NK-92 (cell line): ENCODE results near the gene TRIM34.
"Not testable (repeated sequence)": the region's sequence is repeated elsewhere in the genome, so short reads cannot be mapped to it uniquely, and the experiment has no call there.

Source experiments
- DNase-seq: peaks from one replicate; lab custom pipeline; 2025; ENCODE audit not compliant: unreplicated experiment; lab: John Stamatoyannopoulos, UW

The TRIM34 gene

DNA sequence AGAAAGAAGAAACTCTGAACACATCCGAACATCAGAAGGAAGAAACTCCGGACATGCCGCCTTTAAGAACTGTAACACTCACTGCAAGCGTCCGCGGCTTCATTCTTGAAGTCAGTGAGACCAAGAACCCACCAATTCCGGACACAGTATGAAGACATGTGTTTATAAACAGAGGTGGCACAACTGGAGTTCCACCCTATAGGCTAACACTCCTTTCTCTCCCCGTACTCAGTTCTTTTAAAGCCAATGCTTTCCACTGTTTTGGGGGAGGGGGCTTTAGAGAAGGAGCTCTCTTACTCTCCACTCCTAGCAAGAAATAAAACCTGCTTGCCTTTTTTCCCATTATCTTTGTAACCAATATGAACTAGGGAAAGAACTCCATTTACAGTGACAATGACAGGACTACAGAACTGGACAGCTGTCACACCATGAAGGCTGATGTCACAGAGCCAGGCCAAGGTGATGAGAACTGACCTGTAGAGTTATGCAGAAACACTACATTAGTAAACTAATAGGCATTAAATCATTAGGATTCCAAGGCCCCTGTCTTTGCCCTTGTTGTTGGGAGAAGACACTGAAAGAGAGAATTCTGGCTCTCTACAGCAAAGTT lies 59.3 kb downstream of the TRIM34 start:
- no peak for DNase-seq

DNA sequence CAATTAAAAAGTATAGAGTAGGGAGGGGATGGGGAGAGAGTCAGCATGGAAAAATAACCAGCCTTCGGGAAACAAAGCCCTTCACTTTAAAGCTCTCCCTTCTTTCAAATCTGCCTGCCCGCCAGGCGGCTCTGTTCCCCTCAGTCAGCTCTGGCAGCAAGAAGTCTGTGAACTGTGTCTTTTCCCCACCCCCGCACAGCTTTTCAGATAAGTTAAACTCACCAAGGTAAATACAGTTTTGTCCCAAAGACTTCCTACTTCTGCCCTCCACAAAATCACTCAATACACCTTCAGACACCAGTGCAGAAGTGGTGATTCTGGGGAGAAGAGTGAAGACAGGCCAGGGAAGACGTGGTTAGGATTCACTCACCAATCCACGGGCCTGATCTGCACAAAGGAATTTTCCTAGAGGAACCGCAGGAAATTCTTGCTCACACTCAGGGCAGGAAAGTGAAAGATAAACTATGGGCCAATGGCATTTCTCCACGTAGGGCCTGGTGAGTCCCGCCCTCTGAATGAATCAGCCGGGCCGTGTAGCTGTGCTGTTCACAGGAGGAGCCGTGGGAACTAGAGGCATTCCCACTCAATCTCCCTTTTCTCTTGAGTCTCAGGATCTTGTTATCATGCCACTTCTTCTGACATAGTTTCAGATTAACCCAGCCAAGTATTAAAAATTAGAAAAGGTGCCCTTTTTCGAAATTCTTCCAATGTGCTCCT lies 60.0 kb downstream of the TRIM34 start, which contains the start of gene TRIM5:
TRIM5 (minus strand) TSS at position 429 of the 717 bp plus-strand sequence. CDS start 4,897 bp downstream, outside the sequence.
- DNase-seq, result no peak

DNA sequence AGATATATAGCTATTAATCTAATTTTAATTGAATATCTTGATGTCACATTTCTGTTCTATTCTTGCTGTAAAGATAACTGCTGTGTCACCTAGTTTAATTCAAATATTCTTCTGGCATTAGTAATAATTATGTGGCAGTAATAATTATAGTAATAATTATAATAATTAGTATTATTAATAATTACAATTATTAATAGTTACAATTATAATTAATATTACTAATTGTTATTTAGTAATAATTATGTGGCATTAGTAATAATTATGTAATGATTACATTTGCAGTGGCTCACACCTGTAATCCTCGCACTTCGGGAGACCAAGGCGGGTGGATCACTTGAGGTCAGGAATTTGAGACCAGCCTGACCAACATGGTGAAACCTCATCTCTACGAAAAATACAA lies 61.6 kb downstream of the TRIM34 start:
- DNase-seq, result no peak

DNA sequence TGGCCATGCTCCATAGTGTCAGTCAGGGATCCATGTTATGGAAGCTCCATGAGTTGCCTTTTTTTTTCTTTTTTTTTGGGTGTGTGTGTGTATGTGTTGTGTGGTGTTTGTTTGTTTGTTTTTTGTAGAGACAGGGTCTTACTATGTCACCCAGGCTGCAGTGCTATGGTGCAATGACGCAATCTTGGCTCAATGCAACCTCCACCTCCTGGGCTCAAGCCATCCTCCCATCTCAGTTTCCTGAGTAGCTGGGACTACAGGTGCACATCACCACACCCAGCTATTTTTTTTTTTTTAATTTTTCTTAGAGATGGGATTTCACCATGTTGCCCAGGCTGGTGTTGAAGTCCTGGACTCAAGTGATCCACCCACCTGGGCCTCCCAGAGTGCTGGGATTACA lies 63.7 kb downstream of the TRIM34 start:
- DNase-seq, result no peak

DNA sequence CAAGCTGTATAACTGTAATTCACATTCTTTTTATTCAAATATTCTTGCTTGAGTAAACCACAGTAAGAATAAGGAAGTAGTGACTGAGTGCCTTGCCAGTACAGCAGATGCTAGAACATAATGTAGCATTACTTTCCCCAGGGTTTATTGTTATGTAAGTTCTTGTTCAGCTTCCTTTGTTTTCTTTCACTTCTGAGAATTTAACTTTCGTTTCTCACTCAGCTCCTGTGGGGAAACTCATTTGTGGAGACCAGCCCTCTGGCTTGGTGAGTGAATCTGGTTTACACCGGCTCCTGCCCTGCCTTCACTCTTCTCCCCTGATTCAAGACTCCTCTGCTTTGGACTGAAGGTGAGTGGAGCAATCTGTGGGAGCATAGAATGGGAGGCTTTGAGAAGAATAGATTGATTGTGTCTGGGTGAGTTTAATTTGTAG lies 64.8 kb downstream of the TRIM34 start, which contains the start of gene TRIM22:
TRIM22 (plus strand) TSS at position 240 of the 433 bp plus-strand sequence. CDS start 6,443 bp downstream, outside the sequence.
- DNase-seq, result no peak

DNA sequence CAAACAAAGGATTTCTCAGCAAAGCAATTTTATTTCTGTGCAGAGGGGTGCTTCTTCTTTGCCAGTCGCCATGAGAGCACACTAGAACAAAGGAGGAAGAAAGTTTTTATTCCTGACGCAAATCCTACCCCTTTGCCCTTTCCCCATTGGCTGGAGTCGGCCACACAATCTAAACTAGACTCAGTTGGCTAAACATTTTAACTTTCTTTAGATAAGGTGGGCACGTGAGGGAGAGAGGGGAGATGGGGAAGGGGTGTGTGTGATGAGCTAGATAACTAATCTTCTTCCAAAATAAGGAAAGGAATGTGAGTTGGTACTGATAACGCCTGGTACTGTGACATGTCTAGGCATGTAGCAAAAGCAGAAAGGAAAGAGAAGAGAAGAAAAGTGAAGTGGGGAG lies 65.4 kb downstream of the TRIM34 start:
- no peak for DNase-seq

DNA sequence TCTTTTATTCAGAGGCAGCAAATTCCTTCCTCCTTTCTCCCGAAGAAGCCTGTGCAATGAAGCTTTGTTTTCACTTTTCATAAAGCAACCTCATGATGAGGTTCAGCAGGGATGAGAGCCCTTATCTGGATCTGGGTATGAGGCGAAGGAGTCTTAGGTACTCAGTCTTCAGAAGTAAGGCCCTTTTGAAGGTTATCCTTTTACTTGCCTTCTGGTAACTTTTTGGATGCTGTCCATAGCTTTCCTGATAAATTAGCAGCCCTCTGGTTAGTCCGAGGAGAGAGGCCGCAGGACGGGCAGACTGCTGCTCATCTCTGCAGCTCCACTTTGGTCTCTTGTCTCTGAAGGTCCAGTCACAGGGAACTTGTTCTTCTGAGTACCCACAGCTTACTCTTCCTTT lies 65.9 kb downstream of the TRIM34 start:
- DNase-seq, result no peak

DNA sequence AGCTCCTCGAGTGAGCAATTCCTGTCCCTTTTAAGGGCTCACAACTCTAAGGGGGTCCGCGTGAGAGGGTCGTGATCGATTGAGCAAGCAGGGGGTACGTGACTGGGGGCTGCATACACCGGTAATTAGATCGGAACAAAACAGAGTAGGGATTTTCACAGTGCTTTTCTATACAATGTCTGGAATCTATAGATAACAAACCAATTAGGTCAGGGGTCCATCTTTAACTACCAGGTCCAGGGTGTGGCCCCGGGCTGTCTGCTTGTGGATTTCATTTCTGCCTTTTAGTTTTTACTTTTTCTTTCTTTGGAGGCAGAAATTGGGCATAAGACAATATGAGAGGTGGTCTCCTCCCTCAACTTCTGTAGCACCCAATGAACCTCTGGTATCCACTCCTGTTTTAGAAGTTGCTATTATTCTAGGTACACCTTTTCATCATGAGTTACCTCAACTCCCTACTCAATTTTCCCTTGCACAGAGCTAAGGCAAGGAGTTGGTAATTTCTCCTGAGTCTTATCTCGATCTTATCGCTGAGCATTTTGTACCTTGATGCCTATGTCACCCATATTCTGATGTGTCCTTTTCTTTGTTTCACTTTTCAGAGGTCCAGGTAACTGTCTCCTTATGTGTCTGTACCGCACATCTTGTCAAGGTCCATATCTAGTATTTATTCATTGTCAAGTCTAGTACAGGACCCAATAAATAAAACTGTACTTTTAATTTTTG lies 66.6 kb downstream of the TRIM34 start:
- DNase-seq, result not testable (repeated sequence)

DNA sequence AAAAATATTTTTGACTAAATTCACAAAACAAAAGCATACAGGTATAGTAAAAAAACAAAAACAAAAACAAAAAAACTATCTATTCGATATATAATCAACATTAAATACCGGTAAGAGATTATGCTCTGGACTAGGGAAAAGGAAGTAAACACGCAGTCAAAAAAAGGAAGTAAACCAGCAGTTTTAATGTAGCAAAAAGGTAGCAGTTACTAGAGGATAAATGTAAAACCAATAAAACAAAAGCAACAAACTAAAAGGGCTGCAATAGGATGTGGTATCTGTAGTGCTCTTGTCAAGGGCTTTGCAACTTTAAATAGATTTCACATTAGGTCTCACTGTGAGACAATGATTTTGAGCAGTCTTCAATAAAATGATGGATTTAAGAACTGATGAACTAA lies 67.2 kb downstream of the TRIM34 start:
- no peak for DNase-seq
